ENCODE measurements around the gene MSH3. TPM values are rescaled to one million over a fixed set of nuclear protein-coding genes. Genes with fewer than 3 reads are reported as not detected.

MSH3 gene
- total and polyA plus RNA-seq, 8 donors = 2.3 to 25.5 (median 9.9) TPM

- H3K36me3 ChIP-seq = peaks cover 0 to 65% (median 50%) of the 10 kb centered on the region in 4 donors
- H3K27ac ChIP-seq = no peak overlapping the region
- H3K9me3 ChIP-seq = peaks cover 6 to 29% (median 19%) of the 10 kb centered on the region in 4 donors
- no peak for DNase-seq
- WGBS, 5 donors = 82 to 91% (median 88%) methylated on average over 3 of the region's 3 CpGs
- intact Hi-C loops (cut with DNase I; ENCODE audit: low total_unique reads) = no loop called here
- no peaks in the 10 kb centered on the region for H3K27me3 ChIP-seq
- H3K4me1 ChIP-seq = no peaks in the 10 kb centered on the region
- H3K4me3 ChIP-seq = no peak overlapping the region
- TF ChIP-seq CTCF (IDR thresholded peaks at IDR 0.05) (no peak), EP300 (IDR thresholded peaks at IDR 0.05) (no peak), POLR2AphosphoS5 (IDR thresholded peaks at IDR 0.05) (no peak), POLR2A (IDR thresholded peaks at IDR 0.05) (no peak)
Measured at GRCh38 chr5:80852331-80853245, 198.1 kb downstream of the MSH3 start.

GRCh38 chr5:80853413-80853812 is 199.0 kb downstream of the MSH3 start:
- no peaks in the 10 kb centered on the region for H3K4me1 ChIP-seq
- intact Hi-C loops (cut with DNase I; ENCODE audit: low total_unique reads) = no loop called here

GRCh38 chr5:80854583-80854982 is 200.1 kb downstream of the MSH3 start:
- no peaks in the 10 kb centered on the region for H3K4me1 ChIP-seq
- no peak overlapping the region for H3K27ac ChIP-seq
- H3K4me3 ChIP-seq = no peak overlapping the region
- H3K27me3 ChIP-seq = no peaks in the 10 kb centered on the region
- intact Hi-C loops (cut with DNase I; ENCODE audit: low total_unique reads) = no loop called here
- DNase-seq = no peak
- WGBS, 5 donors = 81 to 97% (median 89%) methylated on average over 2 of the region's 2 CpGs
- H3K9me3 ChIP-seq = peaks cover 6 to 23% (median 14%) of the 10 kb centered on the region in 4 donors
- peaks cover 0 to 48% (median 38%) of the 10 kb centered on the region in 4 donors for H3K36me3 ChIP-seq
- TF ChIP-seq POLR2A (IDR thresholded peaks at IDR 0.05) = no peak
- no peak for TF ChIP-seq POLR2AphosphoS5 (IDR thresholded peaks at IDR 0.05)
- TF ChIP-seq CTCF (IDR thresholded peaks at IDR 0.05) = no peak
- no peak for TF ChIP-seq EP300 (IDR thresholded peaks at IDR 0.05)

More at GRCh38 chr5:80853413-80853812, 199.0 kb downstream of the MSH3 start:
- TF ChIP-seq POLR2A (IDR thresholded peaks at IDR 0.05) = no peak
- TF ChIP-seq CTCF (IDR thresholded peaks at IDR 0.05) = no peak
- TF ChIP-seq EP300 (IDR thresholded peaks at IDR 0.05) = no peak
- TF ChIP-seq POLR2AphosphoS5 (IDR thresholded peaks at IDR 0.05) = no peak
- WGBS, 5 donors = 82 to 92% (median 87%) methylated on average over 2 of the region's 2 CpGs
- Histone ChIP-seq H3K36me3 (peaks cover 0 to 60% (median 50%) of the 10 kb centered on the region in 4 donors), H3K4me3 (no peak overlapping the region), H3K9me3 (peaks cover 6 to 29% (median 19%) of the 10 kb centered on the region in 4 donors), H3K27me3 (no peaks in the 10 kb centered on the region), H3K27ac (no peak overlapping the region)
- DNase-seq = no peak

DNA sequence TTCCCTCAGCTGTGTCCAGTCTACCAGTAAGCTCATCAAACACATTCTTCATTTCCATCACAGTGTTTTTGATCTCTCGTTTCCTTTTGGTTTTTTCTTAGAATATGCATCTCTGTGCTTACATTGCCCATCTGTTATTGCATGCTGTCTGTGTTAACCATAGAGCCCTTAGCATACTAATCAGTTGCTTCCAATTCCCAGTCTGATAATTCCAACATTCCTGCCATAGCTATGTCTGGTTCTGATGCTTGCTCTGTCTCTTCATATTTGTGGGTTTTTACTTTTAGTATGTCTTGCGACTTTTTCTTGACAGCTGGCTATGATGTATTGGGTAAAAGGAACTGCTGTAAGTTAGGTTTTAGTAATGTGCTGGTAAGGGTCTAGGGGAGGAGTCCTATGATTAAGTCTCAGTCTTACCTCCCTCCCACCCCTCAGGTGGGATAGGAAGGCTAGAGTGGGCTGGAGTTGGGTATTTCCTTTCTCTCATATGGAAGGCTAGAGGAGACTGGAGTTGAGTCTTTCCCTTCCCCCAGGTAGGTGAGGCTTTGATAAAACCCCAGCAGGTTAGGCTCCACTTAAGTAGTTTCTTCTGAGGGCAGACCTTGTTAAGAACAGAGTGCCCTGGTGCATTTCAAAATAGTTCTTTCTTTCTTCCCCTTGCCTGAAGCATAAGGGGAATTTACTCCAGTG is 206.6 kb downstream of the MSH3 start:
- intact Hi-C loops (cut with DNase I; ENCODE audit: low total_unique reads) = no loop called here

More for the DNA sequence above, 206.6 kb downstream of the MSH3 start:
- TF ChIP-seq POLR2A (IDR thresholded peaks at IDR 0.05) = no peak
- TF ChIP-seq CTCF (IDR thresholded peaks at IDR 0.05) = no peak
- TF ChIP-seq POLR2AphosphoS5 (IDR thresholded peaks at IDR 0.05) = no peak
- TF ChIP-seq EP300 (IDR thresholded peaks at IDR 0.05) = no peak
- no peak for DNase-seq
- Histone ChIP-seq H3K4me3 (no peak overlapping the region), H3K27me3 (no peaks in the 10 kb centered on the region), H3K27ac (no peak overlapping the region), H3K9me3 (peaks cover 0 to 10% (median 4%) of the 10 kb centered on the region in 4 donors), H3K4me1 (no peaks in the 10 kb centered on the region), H3K36me3 (peaks cover 0 to 41% (median 23%) of the 10 kb centered on the region in 4 donors)
- 83 to 89% (median 87%) methylated on average over 2 of the region's 2 CpGs for WGBS, 5 donors

All from stomach (tissue), 9 donors.